ENCODE data around the gene MC4R.

Gene MC4R

GRCh38 chr18:60372132-60372531 lies 443 bp downstream of the MC4R start:
- H3K27ac Mint-ChIP-seq = no peak overlapping the region
- H3K9me3 Mint-ChIP-seq = no peaks in the 10 kb centered on the region
- H3K27me3 Mint-ChIP-seq = peaks cover 1% of the 10 kb centered on the region
- no peak for DNase-seq (ENCODE audit: low spot score in 2 of 2)
- H3K4me3 Mint-ChIP-seq = no peak overlapping the region
- no peaks in the 10 kb centered on the region for H3K4me1 Mint-ChIP-seq
- no peaks in the 10 kb centered on the region for H3K36me3 Mint-ChIP-seq
- no peak for ATAC-seq (ENCODE audit: low read depth)

GRCh38 chr18:60358516-60358915 lies 14.1 kb downstream of the MC4R start:
- Mint-ChIP-seq H3K27me3 (no peaks in the 10 kb centered on the region), H3K9me3 (no peaks in the 10 kb centered on the region), H3K4me1 (no peaks in the 10 kb centered on the region), H3K27ac (no peak overlapping the region), H3K36me3 (no peaks in the 10 kb centered on the region), H3K4me3 (no peak overlapping the region)
- ATAC-seq (ENCODE audit: low read depth) = no peak
- no peak for DNase-seq (ENCODE audit: low spot score in 2 of 2)

- Mint-ChIP-seq H3K4me1 (no peaks in the 10 kb centered on the region), H3K36me3 (no peaks in the 10 kb centered on the region)
- no peak for ATAC-seq (ENCODE audit: low read depth)
Observed at GRCh38 chr18:60350941-60351340, 21.6 kb downstream of the MC4R start.

GRCh38 chr18:60350150-60350549 lies 22.4 kb downstream of the MC4R start:
- H3K4me3 Mint-ChIP-seq = no peak overlapping the region
- no peaks in the 10 kb centered on the region for H3K27me3 Mint-ChIP-seq

More at GRCh38 chr18:60350941-60351340, 21.6 kb downstream of the MC4R start:
- no peak overlapping the region for H3K27ac Mint-ChIP-seq
- no peaks in the 10 kb centered on the region for H3K27me3 Mint-ChIP-seq
- H3K4me3 Mint-ChIP-seq = no peak overlapping the region
- DNase-seq (ENCODE audit: low spot score in 2 of 2) = no peak
- H3K9me3 Mint-ChIP-seq = peaks cover 3% of the 10 kb centered on the region

GRCh38 chr18:60347526-60348045 lies 25.0 kb downstream of the MC4R start:
- H3K9me3 Mint-ChIP-seq = peaks cover 3% of the 10 kb centered on the region
- H3K4me1 Mint-ChIP-seq = no peaks in the 10 kb centered on the region
- H3K36me3 Mint-ChIP-seq = no peaks in the 10 kb centered on the region
- ATAC-seq (ENCODE audit: low read depth) (no peak), DNase-seq (ENCODE audit: low spot score in 2 of 2) (no peak)
- H3K27me3 Mint-ChIP-seq = no peaks in the 10 kb centered on the region
- H3K27ac Mint-ChIP-seq = no peak overlapping the region
- no peak overlapping the region for H3K4me3 Mint-ChIP-seq

More at GRCh38 chr18:60350150-60350549, 22.4 kb downstream of the MC4R start:
- H3K27ac Mint-ChIP-seq = no peak overlapping the region
- H3K9me3 Mint-ChIP-seq = peaks cover 3% of the 10 kb centered on the region
- DNase-seq (ENCODE audit: low spot score in 2 of 2) (no peak), ATAC-seq (ENCODE audit: low read depth) (no peak)
- H3K4me1 Mint-ChIP-seq = no peaks in the 10 kb centered on the region
- no peaks in the 10 kb centered on the region for H3K36me3 Mint-ChIP-seq

- no peaks in the 10 kb centered on the region for H3K4me1 Mint-ChIP-seq
- no peak overlapping the region for H3K4me3 Mint-ChIP-seq
- no peak overlapping the region for H3K27ac Mint-ChIP-seq
- peaks cover 1% of the 10 kb centered on the region for H3K27me3 Mint-ChIP-seq
- peaks cover 5% of the 10 kb centered on the region for H3K9me3 Mint-ChIP-seq
- no peak for ATAC-seq (ENCODE audit: low read depth)
- H3K36me3 Mint-ChIP-seq = no peaks in the 10 kb centered on the region
- DNase-seq (ENCODE audit: low spot score in 2 of 2) = no peak
Observed at GRCh38 chr18:60339018-60339417, 33.6 kb downstream of the MC4R start.

- Mint-ChIP-seq H3K36me3 (no peaks in the 10 kb centered on the region), H3K27ac (no peak overlapping the region), H3K9me3 (peaks cover 2% of the 10 kb centered on the region), H3K4me3 (no peak overlapping the region), H3K4me1 (no peaks in the 10 kb centered on the region), H3K27me3 (peaks cover 1% of the 10 kb centered on the region)
- DNase-seq (ENCODE audit: low spot score in 2 of 2) (no peak), ATAC-seq (ENCODE audit: low read depth) (no peak)
Observed at GRCh38 chr18:60331890-60332289, 40.7 kb downstream of the MC4R start.

GRCh38 chr18:60329131-60329530 lies 43.4 kb downstream of the MC4R start:
- H3K27me3 Mint-ChIP-seq = no peaks in the 10 kb centered on the region
- DNase-seq (ENCODE audit: low spot score in 2 of 2) (no peak), ATAC-seq (ENCODE audit: low read depth) (no peak)
- H3K4me1 Mint-ChIP-seq = no peaks in the 10 kb centered on the region
- H3K36me3 Mint-ChIP-seq = no peaks in the 10 kb centered on the region
- H3K4me3 Mint-ChIP-seq = no peak overlapping the region
- no peak overlapping the region for H3K27ac Mint-ChIP-seq
- no peaks in the 10 kb centered on the region for H3K9me3 Mint-ChIP-seq

GRCh38 chr18:60327880-60328279 lies 44.7 kb downstream of the MC4R start:
- DNase-seq (ENCODE audit: low spot score in 2 of 2) (no peak), ATAC-seq (ENCODE audit: low read depth) (no peak)
- H3K9me3 Mint-ChIP-seq = no peaks in the 10 kb centered on the region
- no peaks in the 10 kb centered on the region for H3K4me1 Mint-ChIP-seq
- no peak overlapping the region for H3K4me3 Mint-ChIP-seq
- no peaks in the 10 kb centered on the region for H3K27me3 Mint-ChIP-seq
- no peaks in the 10 kb centered on the region for H3K36me3 Mint-ChIP-seq
- H3K27ac Mint-ChIP-seq = no peak overlapping the region

GRCh38 chr18:60322591-60322990 lies 50.0 kb downstream of the MC4R start:
- Mint-ChIP-seq H3K4me3 (no peak overlapping the region), H3K9me3 (peaks cover 2% of the 10 kb centered on the region), H3K4me1 (peaks cover 3% of the 10 kb centered on the region), H3K27ac (no peak overlapping the region), H3K27me3 (peaks cover 1% of the 10 kb centered on the region), H3K36me3 (no peaks in the 10 kb centered on the region)
- no peak for DNase-seq (ENCODE audit: low spot score in 2 of 2)
- ATAC-seq (ENCODE audit: low read depth) = no peak

Data from memory B cell (primary cell).